Measurements from ENCODE around the gene SERPINB5.

SERPINB5 gene

DNA sequence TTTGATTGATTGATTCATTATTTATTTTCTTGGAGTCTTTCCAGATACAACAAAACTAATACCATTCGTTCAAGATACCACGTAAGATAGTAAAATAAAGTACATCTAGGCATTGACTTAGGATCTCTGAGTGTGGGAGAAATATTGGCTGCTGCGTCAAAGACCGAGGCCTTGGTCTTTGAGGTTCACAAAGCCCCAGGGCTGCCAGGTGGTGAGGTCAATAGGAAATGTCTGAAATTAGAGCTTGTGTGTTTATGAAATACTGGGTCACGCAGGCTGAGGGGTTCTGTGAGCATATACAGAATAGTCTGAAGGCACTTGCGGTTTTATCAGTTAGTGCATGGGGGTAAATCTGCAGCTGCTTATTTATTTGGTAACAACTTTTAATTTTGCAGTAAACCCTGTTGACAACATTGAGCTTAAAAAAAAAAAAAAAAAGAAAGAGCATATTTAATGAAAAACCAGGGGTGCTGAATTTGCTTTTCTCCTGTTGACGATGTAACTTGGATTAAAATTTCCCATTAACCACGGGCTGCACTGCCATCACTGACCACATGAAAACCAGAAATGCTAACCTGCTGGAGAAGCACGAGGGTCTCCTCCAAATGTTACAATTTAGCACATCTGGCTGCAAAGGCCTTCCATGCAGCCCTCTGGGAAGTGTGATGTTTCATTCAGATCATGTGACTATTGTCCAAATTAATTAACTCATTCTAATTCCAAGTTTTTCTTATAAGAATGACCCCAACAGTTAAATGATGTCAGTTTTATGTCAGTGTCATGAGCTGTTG, 38.3 kb downstream of the SERPINB5 start:
- H2AFZ ChIP-seq (ENCODE audit: low read depth, low read length, severe bottlenecking) = no peak overlapping the region

DNA sequence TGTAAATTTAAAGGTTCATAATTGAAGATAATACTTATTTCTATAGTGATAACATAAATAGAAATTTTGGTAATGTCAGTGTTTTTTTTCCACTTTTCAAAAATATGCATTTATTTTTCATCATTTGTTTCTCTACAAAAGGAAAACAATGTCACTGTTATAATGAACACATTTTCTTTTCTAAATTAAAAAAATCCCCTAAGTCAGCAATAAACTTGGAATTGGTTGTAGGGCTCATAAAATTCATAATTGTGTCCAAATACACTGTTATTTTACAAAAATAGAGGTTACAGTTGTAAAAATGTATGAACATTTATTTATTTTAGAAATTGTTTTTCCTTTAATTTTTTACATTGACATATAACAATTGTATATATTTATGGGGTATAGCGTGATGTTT, 39.0 kb downstream of the SERPINB5 start:
- H3K4me3 ChIP-seq (ENCODE audit: insufficient read depth, low read length, poor library complexity, severe bottlenecking) = no peak overlapping the region
- H3K9me2 ChIP-seq (replicated peaks; ENCODE audit: insufficient read depth, low read length) = no peaks in the 10 kb centered on the region
- H3K9me3 ChIP-seq (ENCODE audit: insufficient read depth, low read length) = no peaks in the 10 kb centered on the region
- H4K20me1 ChIP-seq (ENCODE audit: low read depth, low read length) = no peaks in the 10 kb centered on the region
- no peak overlapping the region for H3K4me2 ChIP-seq (ENCODE audit: low read depth, low read length, poor library complexity, severe bottlenecking)
- H2AFZ ChIP-seq (ENCODE audit: low read depth, low read length, severe bottlenecking) = no peak overlapping the region
- H3K79me2 ChIP-seq (ENCODE audit: insufficient read depth, low read length) = no peaks in the 10 kb centered on the region
- H3K36me3 ChIP-seq (ENCODE audit: low read length) = no peaks in the 10 kb centered on the region
- no peak for TF ChIP-seq EZH2phosphoT487 (conservative IDR thresholded peaks at IDR 0.05; ENCODE audit: low read length)
- TF ChIP-seq, protein P1, sequence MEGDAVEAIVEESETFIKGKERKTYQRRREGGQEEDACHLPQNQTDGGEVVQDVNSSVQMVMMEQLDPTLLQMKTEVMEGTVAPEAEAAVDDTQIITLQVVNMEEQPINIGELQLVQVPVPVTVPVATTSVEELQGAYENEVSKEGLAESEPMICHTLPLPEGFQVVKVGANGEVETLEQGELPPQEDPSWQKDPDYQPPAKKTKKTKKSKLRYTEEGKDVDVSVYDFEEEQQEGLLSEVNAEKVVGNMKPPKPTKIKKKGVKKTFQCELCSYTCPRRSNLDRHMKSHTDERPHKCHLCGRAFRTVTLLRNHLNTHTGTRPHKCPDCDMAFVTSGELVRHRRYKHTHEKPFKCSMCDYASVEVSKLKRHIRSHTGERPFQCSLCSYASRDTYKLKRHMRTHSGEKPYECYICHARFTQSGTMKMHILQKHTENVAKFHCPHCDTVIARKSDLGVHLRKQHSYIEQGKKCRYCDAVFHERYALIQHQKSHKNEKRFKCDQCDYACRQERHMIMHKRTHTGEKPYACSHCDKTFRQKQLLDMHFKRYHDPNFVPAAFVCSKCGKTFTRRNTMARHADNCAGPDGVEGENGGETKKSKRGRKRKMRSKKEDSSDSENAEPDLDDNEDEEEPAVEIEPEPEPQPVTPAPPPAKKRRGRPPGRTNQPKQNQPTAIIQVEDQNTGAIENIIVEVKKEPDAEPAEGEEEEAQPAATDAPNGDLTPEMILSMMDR (IDR thresholded peaks at IDR 0.05; ENCODE audit: insufficient read depth, low read length, poor library complexity, severe bottlenecking) = no peak
- H3K9ac ChIP-seq (ENCODE audit: low read length) = no peak overlapping the region
- H3K27me3 ChIP-seq (ENCODE audit: low read length) = no peaks in the 10 kb centered on the region
- H3K27ac ChIP-seq (ENCODE audit: low read depth, low read length) = no peak overlapping the region
- no peaks in the 10 kb centered on the region for H3F3A ChIP-seq (ENCODE audit: insufficient read depth)

More for the DNA sequence above, 38.3 kb downstream of the SERPINB5 start:
- Histone ChIP-seq H3K27me3 (ENCODE audit: low read length) (no peaks in the 10 kb centered on the region), H4K20me1 (ENCODE audit: low read depth, low read length) (no peaks in the 10 kb centered on the region), H3K27ac (ENCODE audit: low read depth, low read length) (no peak overlapping the region), H3K4me2 (ENCODE audit: low read depth, low read length, poor library complexity, severe bottlenecking) (no peak overlapping the region), H3K9ac (ENCODE audit: low read length) (no peak overlapping the region), H3K36me3 (ENCODE audit: low read length) (no peaks in the 10 kb centered on the region), H3F3A (ENCODE audit: insufficient read depth) (no peaks in the 10 kb centered on the region), H3K4me3 (ENCODE audit: insufficient read depth, low read length, poor library complexity, severe bottlenecking) (no peak overlapping the region), H3K9me2 (replicated peaks; ENCODE audit: insufficient read depth, low read length) (no peaks in the 10 kb centered on the region), H3K79me2 (ENCODE audit: insufficient read depth, low read length) (no peaks in the 10 kb centered on the region), H3K9me3 (ENCODE audit: insufficient read depth, low read length) (no peaks in the 10 kb centered on the region)
- TF ChIP-seq EZH2phosphoT487 (conservative IDR thresholded peaks at IDR 0.05; ENCODE audit: low read length) = no peak
- TF ChIP-seq, protein P1 (IDR thresholded peaks at IDR 0.05; ENCODE audit: insufficient read depth, low read length, poor library complexity, severe bottlenecking) = no peak

DNA sequence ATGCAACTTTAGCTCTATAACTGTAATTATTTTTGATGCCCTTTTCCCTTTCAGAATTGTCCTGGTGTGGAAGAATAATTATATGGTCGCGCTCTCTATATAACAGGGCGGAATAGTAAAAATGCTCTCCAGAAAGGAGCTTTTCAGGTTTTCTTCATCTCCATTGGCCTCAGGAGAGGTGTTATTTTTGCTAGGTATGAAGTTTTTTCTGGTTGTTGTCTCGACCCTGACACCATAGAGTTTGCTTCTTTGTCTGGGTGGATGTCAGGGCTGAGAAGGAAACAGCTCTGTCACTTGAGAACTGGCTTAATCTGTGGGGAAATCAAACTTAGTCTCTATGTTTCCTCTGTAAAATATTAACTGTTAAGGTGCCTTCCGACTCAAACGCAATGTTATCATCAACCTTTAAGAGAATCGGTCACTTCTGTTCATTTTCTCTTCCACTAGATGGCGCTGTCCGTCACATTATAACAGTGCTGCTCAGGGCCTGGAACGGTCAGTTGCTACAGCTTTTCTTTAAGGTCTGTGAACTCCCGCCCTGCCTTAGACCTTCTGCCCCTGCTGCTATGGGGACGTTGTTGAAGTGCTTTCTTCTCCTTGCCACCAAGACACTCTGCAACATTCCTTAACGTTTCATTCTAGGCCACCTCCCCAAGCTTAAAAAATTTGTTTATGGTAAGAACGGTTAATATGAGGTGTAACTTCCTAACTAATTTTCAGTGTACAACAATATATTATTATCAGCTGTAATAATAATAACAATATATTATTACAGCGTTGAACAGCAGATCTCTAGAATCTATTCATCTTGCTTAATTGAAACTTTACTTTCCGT, 41.6 kb downstream of the SERPINB5 start:
- H2AFZ ChIP-seq (ENCODE audit: low read depth, low read length, severe bottlenecking) = no peak overlapping the region
- no peaks in the 10 kb centered on the region for H3K36me3 ChIP-seq (ENCODE audit: low read length)
- H3K4me3 ChIP-seq (ENCODE audit: insufficient read depth, low read length, poor library complexity, severe bottlenecking) = no peak overlapping the region

More for the DNA sequence above, 41.6 kb downstream of the SERPINB5 start:
- Histone ChIP-seq H3K27me3 (ENCODE audit: low read length) (no peaks in the 10 kb centered on the region), H3K79me2 (ENCODE audit: insufficient read depth, low read length) (no peaks in the 10 kb centered on the region), H3K4me2 (ENCODE audit: low read depth, low read length, poor library complexity, severe bottlenecking) (no peak overlapping the region), H3K9me3 (ENCODE audit: insufficient read depth, low read length) (no peaks in the 10 kb centered on the region), H3K27ac (ENCODE audit: low read depth, low read length) (no peak overlapping the region), H3F3A (ENCODE audit: insufficient read depth) (no peaks in the 10 kb centered on the region), H3K9ac (ENCODE audit: low read length) (no peak overlapping the region), H4K20me1 (ENCODE audit: low read depth, low read length) (no peaks in the 10 kb centered on the region), H3K9me2 (replicated peaks; ENCODE audit: insufficient read depth, low read length) (no peaks in the 10 kb centered on the region)
- TF ChIP-seq, protein P1 (IDR thresholded peaks at IDR 0.05; ENCODE audit: insufficient read depth, low read length, poor library complexity, severe bottlenecking) = peak; percentile 49
- TF ChIP-seq EZH2phosphoT487 (conservative IDR thresholded peaks at IDR 0.05; ENCODE audit: low read length) = no peak

Data from SU-DHL-6 (cell line).